Measurements from ENCODE around the gene DOCK3. TPM values are rescaled to one million over a fixed set of nuclear protein-coding genes. Genes with fewer than 3 reads are reported as not detected.

The DOCK3 gene
- total RNA-seq, 1 experiment from 2014 or later: 5.6 TPM

DNA sequence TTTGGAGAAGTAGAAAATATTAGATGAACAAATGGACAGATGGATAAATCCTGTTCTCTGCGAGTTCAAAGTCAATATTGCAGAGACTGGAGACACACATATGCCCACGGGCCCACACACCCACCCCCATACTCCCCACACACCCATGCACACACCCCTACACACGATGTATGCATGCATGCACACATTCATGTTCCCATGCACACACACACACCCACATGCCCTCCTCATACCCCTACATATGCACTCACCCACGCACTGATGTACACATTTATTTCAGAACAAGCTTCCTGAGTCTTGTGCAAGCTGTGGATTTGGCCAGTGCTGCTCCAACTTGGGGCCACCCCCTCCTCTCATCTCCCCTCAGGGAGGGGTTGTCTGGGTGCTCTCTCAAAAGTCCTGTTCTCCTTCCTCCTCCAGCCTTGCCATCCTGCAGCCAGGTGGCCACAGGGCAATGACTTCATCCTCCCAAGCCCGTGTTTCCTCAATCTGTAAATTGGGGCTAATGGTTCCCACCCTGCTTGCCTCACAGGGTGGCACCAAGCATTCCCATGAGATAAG lies 41.4 kb upstream of the DOCK3 start:
- Mint-ChIP-seq H3K27ac (no peak overlapping the region), H3K36me3 (no peaks in the 10 kb centered on the region), H3K27me3 (ENCODE audit: low read depth) (no peaks in the 10 kb centered on the region), H3K4me3 (no peak overlapping the region), H3K9me3 (no peaks in the 10 kb centered on the region), H3K4me1 (peaks cover 24% of the 10 kb centered on the region)
- ChIA-PET CTCF (interaction anchor here (1.0 to 8.6 kb wide), 3 partner anchors 16 to 19 kb away, joined by 3 to 110 read pairs (median 8); partner anchors contain the start of gene MAPKAPK3), POLR2A (no interaction called here)
- no peak for ATAC-seq
- no peak for DNase-seq (ENCODE audit: low spot score)
- TF ChIP-seq FOXJ3 (CRISPR knock-in tag; IDR thresholded peaks at IDR 0.05; ENCODE audit: borderline replicate concordance) (no peak), SOX15 (CRISPR knock-in tag; IDR thresholded peaks at IDR 0.05) (no peak), EMX1 (CRISPR knock-in tag; IDR thresholded peaks at IDR 0.05) (no peak), ZNF121 (CRISPR knock-in tag; IDR thresholded peaks at IDR 0.05) (no peak), JAZF1 (CRISPR knock-in tag; IDR thresholded peaks at IDR 0.05) (no peak), ZNF396 (CRISPR knock-in tag; IDR thresholded peaks at IDR 0.05; ENCODE audit: borderline replicate concordance) (no peak), ZNF138 (CRISPR knock-in tag; conservative IDR thresholded peaks at IDR 0.05) (no peak), USF1 (CRISPR knock-in tag; IDR thresholded peaks at IDR 0.05) (no peak), ZNF219 (CRISPR knock-in tag; IDR thresholded peaks at IDR 0.05; ENCODE audit: borderline replicate concordance) (no peak), ZNF416 (CRISPR knock-in tag; IDR thresholded peaks at IDR 0.05) (no peak), MXD4 (CRISPR knock-in tag; IDR thresholded peaks at IDR 0.05; ENCODE audit: borderline replicate concordance) (no peak), GTF2I (CRISPR knock-in tag; conservative IDR thresholded peaks at IDR 0.05) (no peak), SP1 (CRISPR knock-in tag; conservative IDR thresholded peaks at IDR 0.05) (no peak), NFE2L1 (CRISPR knock-in tag; IDR thresholded peaks at IDR 0.05) (no peak), ATF1 (CRISPR knock-in tag; IDR thresholded peaks at IDR 0.05) (no peak), MAX (CRISPR knock-in tag; IDR thresholded peaks at IDR 0.05) (no peak), FOXK1 (CRISPR knock-in tag; IDR thresholded peaks at IDR 0.05) (no peak), ZNF317 (CRISPR knock-in tag; IDR thresholded peaks at IDR 0.05; ENCODE audit: borderline replicate concordance, low read depth) (no peak)
- TF ChIP-seq, protein P1, sequence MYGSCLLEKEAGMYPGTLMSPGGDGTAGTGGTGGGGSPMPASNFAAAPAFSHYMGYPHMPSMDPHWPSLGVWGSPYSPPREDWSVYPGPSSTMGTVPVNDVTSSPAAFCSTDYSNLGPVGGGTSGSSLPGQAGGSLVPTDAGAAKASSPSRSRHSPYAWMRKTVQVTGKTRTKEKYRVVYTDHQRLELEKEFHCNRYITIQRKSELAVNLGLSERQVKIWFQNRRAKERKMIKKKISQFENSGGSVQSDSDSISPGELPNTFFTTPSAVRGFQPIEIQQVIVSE (CRISPR knock-in tag; IDR thresholded peaks at IDR 0.05; ENCODE audit: borderline replicate concordance): no peak
- TF ChIP-seq, protein P2, sequence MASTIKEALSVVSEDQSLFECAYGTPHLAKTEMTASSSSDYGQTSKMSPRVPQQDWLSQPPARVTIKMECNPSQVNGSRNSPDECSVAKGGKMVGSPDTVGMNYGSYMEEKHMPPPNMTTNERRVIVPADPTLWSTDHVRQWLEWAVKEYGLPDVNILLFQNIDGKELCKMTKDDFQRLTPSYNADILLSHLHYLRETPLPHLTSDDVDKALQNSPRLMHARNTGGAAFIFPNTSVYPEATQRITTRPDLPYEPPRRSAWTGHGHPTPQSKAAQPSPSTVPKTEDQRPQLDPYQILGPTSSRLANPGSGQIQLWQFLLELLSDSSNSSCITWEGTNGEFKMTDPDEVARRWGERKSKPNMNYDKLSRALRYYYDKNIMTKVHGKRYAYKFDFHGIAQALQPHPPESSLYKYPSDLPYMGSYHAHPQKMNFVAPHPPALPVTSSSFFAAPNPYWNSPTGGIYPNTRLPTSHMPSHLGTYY (CRISPR knock-in tag; IDR thresholded peaks at IDR 0.05): no peak

DNA sequence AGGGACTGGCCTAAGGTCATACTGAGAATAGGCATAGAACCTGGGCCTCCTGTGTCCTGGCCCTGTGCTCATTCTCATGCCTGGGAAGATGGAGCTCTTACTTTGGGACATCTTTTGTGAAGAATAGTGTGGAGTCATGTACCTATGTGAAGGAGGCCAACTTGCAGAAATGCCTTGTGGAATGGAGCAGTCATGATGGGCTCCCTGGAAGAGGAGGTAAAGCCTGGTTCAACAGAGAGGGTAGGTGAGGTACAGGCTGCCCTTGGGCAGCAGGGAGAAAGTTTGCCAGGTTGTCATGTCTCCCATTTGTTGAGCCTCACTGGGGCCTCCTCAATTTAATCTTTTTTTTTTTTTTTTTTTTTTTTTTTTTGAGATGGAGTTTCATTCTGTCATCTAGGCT lies 39.7 kb upstream of the DOCK3 start:
- CTCF ChIA-PET: interaction anchor here (1.2 kb wide), 1 partner anchor 18 kb away, joined by 5 read pairs; no protein-coding TSS in a partner anchor
- Mint-ChIP-seq H3K36me3 (no peaks in the 10 kb centered on the region), H3K4me3 (no peak overlapping the region), H3K27ac (0 out of 2 replicates have a peak overlapping the region, but pooled peaks have one; percentile 15), H3K4me1 (peaks cover 23% of the 10 kb centered on the region), H3K9me3 (no peaks in the 10 kb centered on the region), H3K27me3 (ENCODE audit: low read depth) (no peaks in the 10 kb centered on the region)
- POLR2A ChIA-PET: no interaction called here
- DNase-seq (ENCODE audit: low spot score): no peak
- ATAC-seq: no peak
- no peak for TF ChIP-seq E2F4 (CRISPR knock-in tag; IDR thresholded peaks at IDR 0.05; ENCODE audit: borderline replicate concordance, low read depth)
- TF ChIP-seq FOXJ3 (CRISPR knock-in tag; IDR thresholded peaks at IDR 0.05; ENCODE audit: borderline replicate concordance): no peak
- TF ChIP-seq, protein P3, sequence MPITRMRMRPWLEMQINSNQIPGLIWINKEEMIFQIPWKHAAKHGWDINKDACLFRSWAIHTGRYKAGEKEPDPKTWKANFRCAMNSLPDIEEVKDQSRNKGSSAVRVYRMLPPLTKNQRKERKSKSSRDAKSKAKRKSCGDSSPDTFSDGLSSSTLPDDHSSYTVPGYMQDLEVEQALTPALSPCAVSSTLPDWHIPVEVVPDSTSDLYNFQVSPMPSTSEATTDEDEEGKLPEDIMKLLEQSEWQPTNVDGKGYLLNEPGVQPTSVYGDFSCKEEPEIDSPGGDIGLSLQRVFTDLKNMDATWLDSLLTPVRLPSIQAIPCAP (CRISPR knock-in tag; IDR thresholded peaks at IDR 0.05): no peak
- TF ChIP-seq CBFB (CRISPR knock-in tag; IDR thresholded peaks at IDR 0.05; ENCODE audit: low read depth): no peak
- TF ChIP-seq ETV6 (CRISPR knock-in tag; IDR thresholded peaks at IDR 0.05): no peak
- TF ChIP-seq SP1 (CRISPR knock-in tag; conservative IDR thresholded peaks at IDR 0.05): no peak
- TF ChIP-seq CTCF (IDR thresholded peaks at IDR 0.05): no peak
- TF ChIP-seq ZNF138 (CRISPR knock-in tag; conservative IDR thresholded peaks at IDR 0.05): no peak
- TF ChIP-seq ZNF416 (CRISPR knock-in tag; IDR thresholded peaks at IDR 0.05): no peak
- TF ChIP-seq ZNF219 (CRISPR knock-in tag; IDR thresholded peaks at IDR 0.05; ENCODE audit: borderline replicate concordance): no peak
- no peak for TF ChIP-seq ZNF263 (CRISPR knock-in tag; IDR thresholded peaks at IDR 0.05; ENCODE audit: low read depth)
- no peak for TF ChIP-seq ATF6 (CRISPR knock-in tag; IDR thresholded peaks at IDR 0.05)
- no peak for TF ChIP-seq TEAD4 (CRISPR knock-in tag; IDR thresholded peaks at IDR 0.05)

Measured in WTC11 (cell line).